ENCODE results near the gene ZBTB16. TPM values are rescaled to one million over a fixed set of nuclear protein-coding genes. Genes with fewer than 3 reads are reported as not detected.

ZBTB16 gene
- total and polyA plus RNA-seq, 2 donors (not counting 3 experiments of a cell fraction or from before 2014, with no cell fraction given), result 9.8 to 20.3 TPM

GRCh38 chr11:114116800-114117199, 57.3 kb downstream of the ZBTB16 start:
- DNase-seq (ENCODE audit: low read depth, low spot score) (no peak), FAIRE-seq (no peak)
- H3K79me2 ChIP-seq (ENCODE audit: control insufficient read depth, insufficient read depth, low read length), result no peaks in the 10 kb centered on the region
- dilution Hi-C loops (cut with MboI; ENCODE audit: extremely low pct_ligation_motif_present, low sequenced_read_pairs) (no loop called here), intact Hi-C loops (cut with micrococcal nuclease) (no loop called here)
- ChIA-PET CTCF (interaction anchor here (1.0 to 1.3 kb wide), 2 partner anchors 10 to 23 kb away, joined by 3 to 4 read pairs; no protein-coding TSS in a partner anchor), POLR2A (no interaction called here)
- H3K27me3 ChIP-seq (ENCODE audit: control insufficient read depth in 2 of 2, insufficient read depth in 2 of 2, low read length in 2 of 2), result peaks cover 0 to 2% of the 10 kb centered on the region in 2 experiments
- H3K9me1 ChIP-seq (replicated peaks; ENCODE audit: control insufficient read depth, extremely low read depth, insufficient read depth, low read length), result no peaks in the 10 kb centered on the region
- H3K4me2 ChIP-seq (ENCODE audit: insufficient read depth, low read length), result no peak overlapping the region
- H3K9ac ChIP-seq (replicated peaks; ENCODE audit: extremely low read depth, insufficient read depth, low read length), result no peak overlapping the region
- H3K27ac ChIP-seq (ENCODE audit: insufficient read depth, low read depth, low read length), result no peak overlapping the region
- BruUV-seq (replicated peaks), result no TSS peak
- no peaks in the 10 kb centered on the region for H3K36me3 ChIP-seq (ENCODE audit: control insufficient read depth in 2 of 2, extremely low read depth in 1 of 2, insufficient read depth in 2 of 2, low read length in 2 of 2)
- no peaks in the 10 kb centered on the region for H4K20me1 ChIP-seq (replicated peaks; ENCODE audit: control insufficient read depth, extremely low read depth, insufficient read depth, low read length)
- TF ChIP-seq FOS (IDR thresholded peaks at IDR 0.05; ENCODE audit: borderline replicate concordance, insufficient read depth, low read length) (no peak), MAX (IDR thresholded peaks at IDR 0.05; ENCODE audit: insufficient read depth, insufficient read length) (no peak), MYC (IDR thresholded peaks at IDR 0.05; ENCODE audit: low read depth, low read length) (no peak), CTCF (IDR thresholded peaks at IDR 0.05; ENCODE audit: extremely low read depth in 1 of 2, insufficient read depth in 1 of 2, low read depth in 1 of 2, low read length in 2 of 2) (no peak), POLR2A (IDR thresholded peaks at IDR 0.05; ENCODE audit: low read depth, low read length) (no peak)
- H3K4me1 ChIP-seq (ENCODE audit: control insufficient read depth, extremely low read depth, insufficient read depth, low read length), result peaks cover 5% of the 10 kb centered on the region
- no peak overlapping the region for H2AFZ ChIP-seq (ENCODE audit: low read depth, low read length)
- no peak overlapping the region for H3K4me3 ChIP-seq (replicated peaks in 1 of 3; ENCODE audit: insufficient read depth in 1 of 3, low read depth in 1 of 3, low read length in 3 of 3)
- H3K9me3 ChIP-seq (replicated peaks; ENCODE audit: control insufficient read depth, insufficient read depth, low read length), result no peaks in the 10 kb centered on the region

GRCh38 chr11:114120606-114121005, 61.1 kb downstream of the ZBTB16 start:
- Histone ChIP-seq H3K4me3 (replicated peaks in 1 of 3; ENCODE audit: insufficient read depth in 1 of 3, low read depth in 1 of 3, low read length in 3 of 3) (no peak overlapping the region), H3K27ac (ENCODE audit: insufficient read depth, low read depth, low read length) (no peak overlapping the region), H3K4me1 (ENCODE audit: control insufficient read depth, extremely low read depth, insufficient read depth, low read length) (no peaks in the 10 kb centered on the region), H3K9me1 (replicated peaks; ENCODE audit: control insufficient read depth, extremely low read depth, insufficient read depth, low read length) (no peaks in the 10 kb centered on the region), H2AFZ (ENCODE audit: low read depth, low read length) (no peak overlapping the region), H3K4me2 (ENCODE audit: insufficient read depth, low read length) (no peak overlapping the region), H3K79me2 (ENCODE audit: control insufficient read depth, insufficient read depth, low read length) (no peaks in the 10 kb centered on the region), H3K9me3 (replicated peaks; ENCODE audit: control insufficient read depth, insufficient read depth, low read length) (no peaks in the 10 kb centered on the region), H3K27me3 (ENCODE audit: control insufficient read depth in 2 of 2, insufficient read depth in 2 of 2, low read length in 2 of 2) (no peaks in the 10 kb centered on the region), H3K36me3 (ENCODE audit: control insufficient read depth in 2 of 2, extremely low read depth in 1 of 2, insufficient read depth in 2 of 2, low read length in 2 of 2) (no peaks in the 10 kb centered on the region), H4K20me1 (replicated peaks; ENCODE audit: control insufficient read depth, extremely low read depth, insufficient read depth, low read length) (no peaks in the 10 kb centered on the region), H3K9ac (replicated peaks; ENCODE audit: extremely low read depth, insufficient read depth, low read length) (no peak overlapping the region)
- intact Hi-C loops (cut with micrococcal nuclease) (no loop called here), dilution Hi-C loops (cut with MboI; ENCODE audit: extremely low pct_ligation_motif_present, low sequenced_read_pairs) (no loop called here)
- DNase-seq (ENCODE audit: low read depth, low spot score) (no peak), FAIRE-seq (no peak)
- TF ChIP-seq JUN (IDR thresholded peaks at IDR 0.05; ENCODE audit: borderline replicate concordance, insufficient read depth, insufficient read length, low read depth) (no peak), MYC (IDR thresholded peaks at IDR 0.05; ENCODE audit: low read depth, low read length) (no peak), FOS (IDR thresholded peaks at IDR 0.05; ENCODE audit: borderline replicate concordance, insufficient read depth, low read length) (no peak), CTCF (IDR thresholded peaks at IDR 0.05; ENCODE audit: extremely low read depth in 1 of 2, insufficient read depth in 1 of 2, low read depth in 1 of 2, low read length in 2 of 2) (no peak), POLR2A (IDR thresholded peaks at IDR 0.05; ENCODE audit: low read depth, low read length) (no peak), MAX (IDR thresholded peaks at IDR 0.05; ENCODE audit: insufficient read depth, insufficient read length) (no peak), EZH2 (IDR thresholded peaks at IDR 0.05; ENCODE audit: borderline replicate concordance, low read depth, low read length, severe bottlenecking) (no peak), GATA2 (IDR thresholded peaks at IDR 0.05; ENCODE audit: insufficient read depth, insufficient read length, low read depth, low read length) (no peak), POLR2AphosphoS5 (IDR thresholded peaks at IDR 0.05; ENCODE audit: insufficient read depth, low read depth, low read length) (no peak)
- POLR2A ChIA-PET, result no interaction called here
- BruUV-seq (replicated peaks), result no TSS peak
- CTCF ChIA-PET, result no interaction called here

Data from endothelial cell of umbilical vein (primary cell).